ENCODE results near the gene COMMD8.

DNA sequence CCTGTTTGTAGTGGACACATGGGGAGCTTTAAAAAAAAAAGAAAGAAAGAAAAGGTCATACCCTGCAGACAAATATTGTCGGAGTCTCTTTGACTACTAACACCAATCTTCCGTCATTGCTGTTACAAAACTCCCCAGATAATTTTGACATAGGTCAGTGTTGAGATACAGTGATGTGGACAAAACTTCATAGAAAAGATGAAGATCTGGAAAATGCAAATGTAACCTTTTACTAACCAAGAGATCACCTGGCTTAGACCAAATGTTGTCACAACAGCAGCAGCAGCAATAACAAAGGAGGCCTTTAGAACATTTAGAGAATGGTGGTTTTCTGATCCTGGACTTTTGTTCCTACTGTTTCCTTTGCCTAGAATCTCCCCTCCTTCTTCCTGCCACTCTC is 8.1 kb upstream of the COMMD8 start:
- no peak for TF ChIP-seq CTCF (IDR thresholded peaks at IDR 0.05)
- TF ChIP-seq EP300 (IDR thresholded peaks at IDR 0.05), result no peak
